Chondrocyte (in vitro differentiated cells): ENCODE results near the gene FAM107A. TPM values are rescaled to one million over a fixed set of nuclear protein-coding genes. Genes with fewer than 3 reads are reported as not detected.

Experiments
- DNase-seq: peaks from one replicate; pipeline ENCODE4 v3.0.0; 2021; ENCODE audit warnings: mixed read lengths, low spot score
- H3K27ac Mint-ChIP-seq: one replicate; pipeline ENCODE4 v1.8.0; 2021; ENCODE audit warnings: mild to moderate bottlenecking, moderate library complexity, mixed read lengths; ENCODE audit not compliant: unreplicated experiment
- H3K27me3 Mint-ChIP-seq: 2 replicates; pipeline ENCODE4 v1.8.0; 2021; ENCODE audit warnings: low read depth, mixed read lengths
- H3K36me3 Mint-ChIP-seq: 2 replicates; pipeline ENCODE4 v1.8.0; 2021; ENCODE audit warnings: low read depth, mixed read lengths
- H3K4me1 Mint-ChIP-seq: 2 replicates; pipeline ENCODE4 v1.8.0; 2021; ENCODE audit warnings: low read depth, mild to moderate bottlenecking, mixed read lengths
- H3K4me3 Mint-ChIP-seq: one replicate; pipeline ENCODE4 v1.8.0; 2021; ENCODE audit warnings: mild to moderate bottlenecking, moderate library complexity, mixed read lengths; ENCODE audit not compliant: unreplicated experiment
- H3K9me3 Mint-ChIP-seq: 2 replicates; pipeline ENCODE4 v1.8.0; 2021; ENCODE audit warnings: low read depth, mixed read lengths
- total RNA-seq: library from RNA; stranded (reverse); gene quantifications from 3 replicates; pipeline ENCODE4 v1.2.1, GENCODE V29; 2021
- TF ChIP-seq, protein P1 (sequence below): fragments of 200-600 bp; sonication (generic); IDR thresholded peaks from 2 replicates; pipeline ENCODE4 v1.5.0; 2021; ENCODE audit warnings: antibody characterized with exemption, mild to moderate bottlenecking, moderate library complexity

Gene FAM107A
- total RNA-seq, 1 donor from 2014 or later = not detected

DNA sequence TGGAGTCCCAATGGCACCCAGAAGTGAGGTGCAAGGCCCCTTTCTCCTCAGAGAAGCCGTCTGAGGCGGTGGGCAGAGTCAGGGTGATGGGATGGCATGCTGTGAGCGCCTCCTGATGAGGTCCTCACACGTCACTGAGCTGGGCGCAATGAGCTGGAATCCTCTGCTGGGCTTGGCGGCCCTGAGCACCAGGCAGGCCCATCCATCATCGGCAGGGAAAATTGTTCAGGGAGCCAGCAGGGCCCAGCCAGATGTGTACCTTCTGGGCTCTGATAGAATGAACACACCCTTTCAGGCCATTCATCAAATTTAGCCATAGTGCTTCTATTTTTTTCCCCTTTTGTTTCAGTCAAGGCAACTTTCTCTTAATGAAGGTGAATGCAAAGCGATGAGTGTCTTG, 45.7 kb upstream of the FAM107A start:
- H3K4me1 Mint-ChIP-seq = peaks cover 7% of the 10 kb centered on the region
- H3K27me3 Mint-ChIP-seq = peaks cover 3% of the 10 kb centered on the region
- H3K36me3 Mint-ChIP-seq = no peaks in the 10 kb centered on the region

DNA sequence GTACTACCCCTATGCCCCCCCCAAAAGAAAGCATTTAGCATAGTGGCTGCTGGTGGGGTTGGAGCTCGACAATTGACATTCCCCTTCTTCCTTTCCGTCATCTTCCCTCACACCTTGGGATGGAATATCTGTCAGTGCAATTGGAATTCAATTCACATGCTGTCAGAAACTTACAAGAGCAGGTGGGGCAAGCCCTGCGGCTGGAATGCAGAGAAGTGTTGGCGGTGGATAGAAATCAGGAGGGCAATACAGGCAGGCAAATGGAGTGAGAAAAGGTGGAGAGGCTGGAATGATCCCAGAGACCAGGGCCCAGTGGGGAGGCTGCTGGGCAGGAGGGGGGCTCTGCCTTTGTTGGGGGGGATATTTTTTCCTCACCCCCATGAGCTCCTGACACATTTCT, 45.2 kb upstream of the FAM107A start:
- no peaks in the 10 kb centered on the region for H3K36me3 Mint-ChIP-seq
- H3K27me3 Mint-ChIP-seq = peaks cover 3% of the 10 kb centered on the region
- no peaks in the 10 kb centered on the region for H3K9me3 Mint-ChIP-seq
- DNase-seq = no peak
- no peak overlapping the region for H3K4me3 Mint-ChIP-seq
- H3K27ac Mint-ChIP-seq = no peak overlapping the region
- peaks cover 12% of the 10 kb centered on the region for H3K4me1 Mint-ChIP-seq
- TF ChIP-seq, protein P1, sequence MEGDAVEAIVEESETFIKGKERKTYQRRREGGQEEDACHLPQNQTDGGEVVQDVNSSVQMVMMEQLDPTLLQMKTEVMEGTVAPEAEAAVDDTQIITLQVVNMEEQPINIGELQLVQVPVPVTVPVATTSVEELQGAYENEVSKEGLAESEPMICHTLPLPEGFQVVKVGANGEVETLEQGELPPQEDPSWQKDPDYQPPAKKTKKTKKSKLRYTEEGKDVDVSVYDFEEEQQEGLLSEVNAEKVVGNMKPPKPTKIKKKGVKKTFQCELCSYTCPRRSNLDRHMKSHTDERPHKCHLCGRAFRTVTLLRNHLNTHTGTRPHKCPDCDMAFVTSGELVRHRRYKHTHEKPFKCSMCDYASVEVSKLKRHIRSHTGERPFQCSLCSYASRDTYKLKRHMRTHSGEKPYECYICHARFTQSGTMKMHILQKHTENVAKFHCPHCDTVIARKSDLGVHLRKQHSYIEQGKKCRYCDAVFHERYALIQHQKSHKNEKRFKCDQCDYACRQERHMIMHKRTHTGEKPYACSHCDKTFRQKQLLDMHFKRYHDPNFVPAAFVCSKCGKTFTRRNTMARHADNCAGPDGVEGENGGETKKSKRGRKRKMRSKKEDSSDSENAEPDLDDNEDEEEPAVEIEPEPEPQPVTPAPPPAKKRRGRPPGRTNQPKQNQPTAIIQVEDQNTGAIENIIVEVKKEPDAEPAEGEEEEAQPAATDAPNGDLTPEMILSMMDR = no peak

More for the DNA sequence above, 45.7 kb upstream of the FAM107A start:
- DNase-seq = no peak
- no peaks in the 10 kb centered on the region for H3K9me3 Mint-ChIP-seq
- TF ChIP-seq, protein P1 = no peak
- H3K27ac Mint-ChIP-seq = no peak overlapping the region
- H3K4me3 Mint-ChIP-seq = no peak overlapping the region

DNA sequence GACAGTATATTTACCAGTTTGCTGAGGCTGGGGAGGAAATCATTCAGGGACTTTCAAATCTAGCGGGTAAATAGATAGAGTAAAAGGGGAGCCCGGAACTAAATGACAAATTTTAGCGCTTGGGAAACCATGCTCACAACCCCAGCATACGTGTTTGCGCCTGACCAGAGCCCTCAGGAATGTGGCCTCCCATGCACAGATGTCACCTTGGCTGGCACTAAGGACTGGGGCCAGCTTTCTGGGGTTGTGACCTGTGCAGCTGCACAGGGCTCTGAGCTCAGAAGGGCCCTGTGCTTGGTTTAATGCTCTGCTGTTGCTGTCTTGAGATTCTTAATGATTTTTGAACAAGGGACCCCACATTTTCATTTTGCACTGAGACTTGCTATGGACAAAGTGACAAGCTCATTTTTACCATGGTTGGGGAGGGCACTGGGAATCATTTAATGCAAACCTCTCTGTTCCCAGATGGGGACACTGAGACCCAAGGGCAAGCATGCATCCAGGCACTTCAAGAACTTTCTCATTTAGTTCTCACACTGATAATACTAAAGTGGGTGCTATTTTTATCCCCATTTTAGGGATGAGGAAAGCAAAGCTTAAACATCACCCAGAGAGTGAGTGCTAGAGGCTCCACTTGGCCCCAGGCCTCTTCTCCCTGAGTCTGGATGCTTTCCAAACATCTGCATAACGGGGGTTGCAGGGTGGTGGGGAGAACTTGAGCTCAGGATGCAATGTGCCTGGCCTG, 44.1 kb upstream of the FAM107A start:
- Mint-ChIP-seq H3K4me3 (no peak overlapping the region), H3K36me3 (no peaks in the 10 kb centered on the region), H3K4me1 (peaks cover 17% of the 10 kb centered on the region), H3K9me3 (no peaks in the 10 kb centered on the region), H3K27me3 (peaks cover 3% of the 10 kb centered on the region), H3K27ac (no peak overlapping the region)
- no peak for DNase-seq
- TF ChIP-seq, protein P1 = no peak

DNA sequence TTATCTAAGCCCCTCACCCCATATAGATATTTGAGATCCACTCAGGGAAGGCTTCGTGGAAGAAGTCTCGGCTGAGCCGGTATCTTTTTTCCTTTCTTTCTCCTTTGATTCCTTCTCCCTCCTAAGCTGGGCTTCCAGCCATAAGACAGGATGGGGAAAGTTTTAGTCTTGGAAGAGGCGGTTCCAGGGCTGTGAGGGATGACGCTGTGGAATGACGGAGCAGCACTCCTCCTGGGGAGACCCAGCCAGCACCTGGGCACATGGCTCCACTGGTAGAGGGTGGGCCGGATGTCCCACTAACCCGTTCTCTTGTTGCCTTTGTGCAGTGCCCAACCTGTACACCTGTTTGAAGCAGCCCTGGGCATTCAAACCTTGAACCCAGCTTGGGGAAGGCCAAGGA, 43.2 kb upstream of the FAM107A start:
- H3K9me3 Mint-ChIP-seq = no peaks in the 10 kb centered on the region
- H3K36me3 Mint-ChIP-seq = no peaks in the 10 kb centered on the region
- TF ChIP-seq, protein P1 = no peak
- H3K27me3 Mint-ChIP-seq = peaks cover 3% of the 10 kb centered on the region
- H3K27ac Mint-ChIP-seq = no peak overlapping the region
- no peak overlapping the region for H3K4me3 Mint-ChIP-seq
- peaks cover 17% of the 10 kb centered on the region for H3K4me1 Mint-ChIP-seq
- DNase-seq = no peak

DNA sequence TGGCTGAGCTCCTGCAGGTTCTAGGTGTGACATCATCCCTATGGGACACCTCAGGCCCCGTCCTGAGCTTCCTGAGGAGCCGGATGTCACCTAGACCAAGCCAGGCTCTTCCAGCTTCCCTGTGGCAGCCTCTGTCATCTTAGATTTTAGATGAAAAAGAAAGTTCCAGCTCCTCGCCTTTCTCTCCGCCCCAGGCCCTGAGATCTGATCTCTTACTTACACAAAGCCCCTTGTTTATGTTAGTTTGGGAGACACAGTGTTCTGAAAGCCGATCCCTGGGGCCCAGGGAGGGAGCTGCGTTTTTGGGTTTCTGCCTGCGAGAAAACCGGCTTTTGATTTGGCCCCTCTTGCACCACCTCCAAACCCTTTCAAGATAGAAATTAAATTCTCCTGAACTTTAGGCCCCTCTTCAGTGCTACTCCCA, 40.2 kb upstream of the FAM107A start:
- peak overlapping the region; percentile 12 for H3K27ac Mint-ChIP-seq
- peak; percentile 34 for DNase-seq

More for the DNA sequence above, 40.2 kb upstream of the FAM107A start:
- Mint-ChIP-seq H3K27me3 (peaks cover 3% of the 10 kb centered on the region), H3K4me1 (peaks cover 17% of the 10 kb centered on the region), H3K36me3 (no peaks in the 10 kb centered on the region), H3K9me3 (no peaks in the 10 kb centered on the region), H3K4me3 (no peak overlapping the region)
- TF ChIP-seq, protein P1 = no peak
